ENCODE data around the gene PPM1K.

PPM1K gene

GRCh38 chr4:88277711-88278225 lies 6.6 kb downstream of the PPM1K start:
- in situ Hi-C loops (cut with MboI; ENCODE audit: low sequenced_read_pairs): no loop called here

- in situ Hi-C loops (cut with MboI; ENCODE audit: low sequenced_read_pairs): no loop called here
Observed at GRCh38 chr4:88276952-88277710, 7.2 kb downstream of the PPM1K start.

GRCh38 chr4:88275949-88276515 lies 8.3 kb downstream of the PPM1K start:
- in situ Hi-C loops (cut with MboI; ENCODE audit: low sequenced_read_pairs): no loop called here

GRCh38 chr4:88275516-88275915 lies 8.8 kb downstream of the PPM1K start:
- in situ Hi-C loops (cut with MboI; ENCODE audit: low sequenced_read_pairs): no loop called here

GRCh38 chr4:88268913-88269312 lies 15.4 kb downstream of the PPM1K start:
- in situ Hi-C loops (cut with MboI; ENCODE audit: low sequenced_read_pairs): no loop called here

GRCh38 chr4:88264336-88264735 lies 20.0 kb downstream of the PPM1K start:
- in situ Hi-C loops (cut with MboI; ENCODE audit: low sequenced_read_pairs): no loop called here

- in situ Hi-C loops (cut with MboI; ENCODE audit: low sequenced_read_pairs): no loop called here
Observed at GRCh38 chr4:88257726-88258125, 26.6 kb downstream of the PPM1K start.

- in situ Hi-C loops (cut with MboI; ENCODE audit: low sequenced_read_pairs): no loop called here
Observed at GRCh38 chr4:88255111-88255510, 29.2 kb downstream of the PPM1K start.

- in situ Hi-C loops (cut with MboI; ENCODE audit: low sequenced_read_pairs): no loop called here
Observed at GRCh38 chr4:88251924-88252323, 32.4 kb downstream of the PPM1K start.

GRCh38 chr4:88247148-88247547 lies 37.2 kb downstream of the PPM1K start:
- in situ Hi-C loops (cut with MboI; ENCODE audit: low sequenced_read_pairs): no loop called here

- in situ Hi-C loops (cut with MboI; ENCODE audit: low sequenced_read_pairs): no loop called here
Observed at GRCh38 chr4:88246600-88246999, 37.8 kb downstream of the PPM1K start.

- in situ Hi-C loops (cut with MboI; ENCODE audit: low sequenced_read_pairs): no loop called here
Observed at GRCh38 chr4:88244816-88245579, 39.4 kb downstream of the PPM1K start.

- in situ Hi-C loops (cut with MboI; ENCODE audit: low sequenced_read_pairs): no loop called here
Observed at GRCh38 chr4:88244056-88244455, 40.3 kb downstream of the PPM1K start.

- in situ Hi-C loops (cut with MboI; ENCODE audit: low sequenced_read_pairs): no loop called here
Observed at GRCh38 chr4:88242144-88242543, 42.2 kb downstream of the PPM1K start.

- in situ Hi-C loops (cut with MboI; ENCODE audit: low sequenced_read_pairs): no loop called here
Observed at GRCh38 chr4:88240297-88240714, 44.1 kb downstream of the PPM1K start.

- in situ Hi-C loops (cut with MboI; ENCODE audit: low sequenced_read_pairs): no loop called here
Observed at GRCh38 chr4:88230969-88231771, 53.2 kb downstream of the PPM1K start.

- in situ Hi-C loops (cut with MboI; ENCODE audit: low sequenced_read_pairs): no loop called here
Observed at GRCh38 chr4:88230461-88230891, 53.9 kb downstream of the PPM1K start.

- in situ Hi-C loops (cut with MboI; ENCODE audit: low sequenced_read_pairs): no loop called here
Observed at GRCh38 chr4:88227734-88228133, 56.6 kb downstream of the PPM1K start.

- in situ Hi-C loops (cut with MboI; ENCODE audit: low sequenced_read_pairs): no loop called here
Observed at GRCh38 chr4:88226143-88226542, 58.2 kb downstream of the PPM1K start.

GRCh38 chr4:88225232-88226105 lies 58.9 kb downstream of the PPM1K start:
- in situ Hi-C loops (cut with MboI; ENCODE audit: low sequenced_read_pairs): no loop called here
